B cell (primary cell): ENCODE results near the gene TOM1L2. TPM values are rescaled to one million over a fixed set of nuclear protein-coding genes. Genes with fewer than 3 reads are reported as not detected.

Source experiments
- ATAC-seq: fragments of 200-7000 bp; cut with Tn5 transposase; one replicate; pipeline ENCODE4 v1.10.0; 2021; ENCODE audit warnings: low read depth, mild to moderate bottlenecking, moderate number of reproducible peaks, moderate library complexity
- CTCF ChIA-PET: fragments of 350-600 bp; sonication (Branson Sonifier 250); formaldehyde crosslinking; loops from one replicate; lab custom pipeline; 2021; ENCODE audit warnings: antibody characterized with exemption, inconsistent platforms; lab: Charles Lee
- POLR2A ChIA-PET: fragments of 350-600 bp; sonication (Branson Sonifier 250); formaldehyde crosslinking; loops from one replicate; lab custom pipeline; 2021; ENCODE audit warnings: antibody characterized with exemption; lab: Charles Lee
- DNase-seq: peaks from one replicate; pipeline ENCODE4 v3.0.0; 2013
- H2AFZ ChIP-seq: 2 replicates; pipeline ENCODE4 v1.6.1; 2012; ENCODE audit warnings: mild to moderate bottlenecking, low read depth, low read length; ENCODE audit not compliant: insufficient read depth, poor library complexity, severe bottlenecking
- H3K27ac ChIP-seq, 2 donors: 1 replicate in 1 of 2; 2 replicates in 1 of 2; pipeline ENCODE4 v1.5.1; 2012 to 2013; ENCODE audit warnings: low read length in 2 of 2, mild to moderate bottlenecking in 2 of 2, moderate library complexity in 1 of 2
- H3K27me3 ChIP-seq, 4 experiments: fragments of 200-600 bp in 1 of 4; sonication (generic) in 1 of 4; replicated peaks in 1 of 4; 1 replicate in 2 of 4; 2 replicates in 2 of 4; pipeline versions ENCODE4 v1.6.1 to v1.7.0; 2013 to 2016; ENCODE audit warnings: low read length in 3 of 4, mild to moderate bottlenecking in 2 of 4, mixed read lengths in 1 of 4, moderate library complexity in 1 of 4; ENCODE audit not compliant: insufficient read depth in 4 of 4, control insufficient read depth in 3 of 4; ENCODE audit errors: control extremely low read depth in 1 of 4
- H3K36me3 ChIP-seq, 2 experiments: replicated peaks in 1 of 2; 1 replicate in 1 of 2; 2 replicates in 1 of 2; pipeline versions ENCODE4 v1.6.1 to v1.7.1; 2013; ENCODE audit warnings: low read length in 1 of 2; ENCODE audit not compliant: insufficient read depth in 2 of 2, control insufficient read depth in 1 of 2; ENCODE audit errors: control extremely low read depth in 1 of 2, extremely low read depth in 1 of 2
- H3K4me1 ChIP-seq, 2 donors: fragments of 200-600 bp in 1 of 2; sonication (generic) in 1 of 2; 1 replicate in 1 of 2; 2 replicates in 1 of 2; pipeline versions ENCODE4 v1.5.1 to v1.6.1; 2013 to 2017; ENCODE audit warnings: low read length in 2 of 2; ENCODE audit not compliant: control insufficient read depth in 2 of 2, insufficient read depth in 2 of 2
- H3K4me2 ChIP-seq: replicated peaks from 2 replicates; pipeline ENCODE3; 2012; ENCODE audit warnings: mild to moderate bottlenecking, low read depth, low read length; ENCODE audit not compliant: poor library complexity, severe bottlenecking
- H3K4me3 ChIP-seq, 5 experiments: fragments of 200-600 bp in 1 of 5; sonication (generic) in 1 of 5; 1 replicate in 3 of 5; 2 replicates in 2 of 5; pipeline versions ENCODE4 v1.5.1 to v1.7.0; 2011 to 2016; ENCODE audit warnings: low read length in 4 of 5, mild to moderate bottlenecking in 4 of 5, low read depth in 2 of 5, control low read depth in 1 of 5, moderate library complexity in 1 of 5; ENCODE audit not compliant: insufficient read depth in 1 of 5; ENCODE audit errors: control extremely low read depth in 1 of 5, extremely low read depth in 1 of 5
- H3K79me2 ChIP-seq: fragments of 200-600 bp; sonication (generic); one replicate; pipeline ENCODE4 v1.6.0; 2016; ENCODE audit warnings: low read length; ENCODE audit not compliant: control insufficient read depth, insufficient read depth
- H3K9ac ChIP-seq: fragments of 200-600 bp; sonication (generic); 2 replicates; pipeline ENCODE4 v1.6.1; 2017; ENCODE audit warnings: mild to moderate bottlenecking, low read length, moderate library complexity
- H3K9me3 ChIP-seq, 3 donors: one replicate each; pipeline versions ENCODE4 v1.6.1 to v1.7.1; 2013; ENCODE audit warnings: low read length in 2 of 3; ENCODE audit not compliant: control insufficient read depth in 2 of 3, insufficient read depth in 1 of 3; ENCODE audit errors: control extremely low read depth in 1 of 3
- H4K20me1 ChIP-seq: 2 replicates; pipeline ENCODE4 v1.6.0; 2012; ENCODE audit warnings: mild to moderate bottlenecking, low read length; ENCODE audit not compliant: insufficient read depth, control insufficient read depth, poor library complexity, severe bottlenecking
- H3K27ac Mint-ChIP-seq: one replicate; pipeline ENCODE4 v1.8.0; 2021; ENCODE audit warnings: mixed read lengths
- H3K27me3 Mint-ChIP-seq: one replicate; pipeline ENCODE4 v1.8.0; 2021; ENCODE audit warnings: mixed read lengths
- H3K4me1 Mint-ChIP-seq: one replicate; pipeline ENCODE4 v1.8.0; 2021; ENCODE audit warnings: mixed read lengths
- H3K4me3 Mint-ChIP-seq: one replicate; pipeline ENCODE4 v1.8.0; 2021; ENCODE audit warnings: mixed read lengths
- H3K9me3 Mint-ChIP-seq: one replicate; pipeline ENCODE4 v1.8.0; 2022; ENCODE audit warnings: mixed read lengths; ENCODE audit not compliant: insufficient read depth
- CTCF ChIP-seq: fragments of 200-600 bp; IDR thresholded peaks from one replicate; pipeline ENCODE4 v1.8.0; 2022; ENCODE audit warnings: antibody characterized with exemption, mild to moderate bottlenecking
- EZH2 ChIP-seq: IDR thresholded peaks from 2 replicates; pipeline ENCODE4 v1.6.1; 2012; ENCODE audit warnings: borderline replicate concordance, low read depth, mild to moderate bottlenecking, moderate library complexity, low read length; ENCODE audit not compliant: insufficient read depth, poor library complexity, severe bottlenecking
- WGBS: methylation state at CpG from one replicate; pipeline ENCODE4 v1.1.5; 2013; ENCODE audit warnings: missing lambda C conversion rate; ENCODE audit not compliant: insufficient coverage; 5-methylcytosine and 5-hydroxymethylcytosine counted together
- intact Hi-C: fragments of 100-400 bp; cut with micrococcal nuclease; formaldehyde crosslinking; loops from one replicate; pipeline ENCODE4 v1.10.0; 2022
- polyA plus RNA-seq: library from polyadenylated mRNA; depleted of rRNA; stranded (reverse); fragments of >200 nt; gene quantifications from 2 replicates; pipeline ENCODE4 v1.2.3, GENCODE V29; 2012
- total RNA-seq, 2 donors: library from RNA; stranded (reverse); fragments of 120-200 nt in 1 of 2; gene quantifications; 1 replicate in 1 of 2; 2 replicates in 1 of 2; pipeline versions ENCODE4 v1.2.3 to v1.2.4, GENCODE V29; 2013 to 2022

TOM1L2 gene
- total and polyA plus RNA-seq, 2 donors (not counting 1 experiment from before 2014, with no cell fraction given): 25.1 to 29.7 TPM

GRCh38 chr17:17893801-17894644 is 78.2 kb downstream of the TOM1L2 start:
- H3K27ac ChIP-seq: no peak overlapping the region
- WGBS: 95% methylated on average over 4 of the region's 7 CpGs
- H3K27me3 ChIP-seq: no peaks in the 10 kb centered on the region
- Mint-ChIP-seq H3K27me3 (no peaks in the 10 kb centered on the region), H3K9me3 (no peaks in the 10 kb centered on the region), H3K4me1 (peaks cover 9% of the 10 kb centered on the region), H3K4me3 (no peak overlapping the region), H3K27ac (no peak overlapping the region)
- no peak for DNase-seq
- H3K9me3 ChIP-seq: no peaks in the 10 kb centered on the region
- H3K79me2 ChIP-seq: no peaks in the 10 kb centered on the region
- no peak for ATAC-seq
- H3K4me3 ChIP-seq: no peak overlapping the region
- TF ChIP-seq EZH2 (no peak), CTCF (no peak)
- H3K4me1 ChIP-seq: peaks cover 0 to 9% of the 10 kb centered on the region in 2 donors
- peaks cover 4% of the 10 kb centered on the region for H4K20me1 ChIP-seq
- peaks cover 0 to 30% of the 10 kb centered on the region in 2 experiments for H3K36me3 ChIP-seq
- no peak overlapping the region for H3K4me2 ChIP-seq
- H3K9ac ChIP-seq: no peak overlapping the region
- intact Hi-C loops: no loop called here
- POLR2A ChIA-PET: no interaction called here
- no peak overlapping the region for H2AFZ ChIP-seq
- CTCF ChIA-PET: no interaction called here

GRCh38 chr17:17892731-17893130 is 79.5 kb downstream of the TOM1L2 start:
- Histone ChIP-seq H2AFZ (no peak overlapping the region), H3K27ac (no peak overlapping the region), H3K4me2 (no peak overlapping the region), H4K20me1 (peaks cover 4% of the 10 kb centered on the region), H3K9me3 (no peaks in the 10 kb centered on the region), H3K9ac (no peak overlapping the region), H3K79me2 (no peaks in the 10 kb centered on the region), H3K4me1 (peaks cover 0 to 9% of the 10 kb centered on the region in 2 donors), H3K36me3 (peaks cover 0 to 22% of the 10 kb centered on the region in 2 experiments), H3K27me3 (no peaks in the 10 kb centered on the region), H3K4me3 (no peak overlapping the region)
- POLR2A ChIA-PET: no interaction called here
- Mint-ChIP-seq H3K27ac (no peak overlapping the region), H3K4me3 (no peak overlapping the region), H3K9me3 (no peaks in the 10 kb centered on the region), H3K4me1 (peaks cover 9% of the 10 kb centered on the region), H3K27me3 (no peaks in the 10 kb centered on the region)
- no CpG with 5 or more reads among the region's 2 CpGs for WGBS
- CTCF ChIA-PET: interaction anchor here (0.8 kb wide), 1 partner anchor 26 kb away, joined by 3 read pairs; no protein-coding TSS in a partner anchor
- ATAC-seq (no peak), DNase-seq (no peak)
- intact Hi-C loops: no loop called here
- TF ChIP-seq EZH2 (no peak), CTCF (no peak)
